RWPE2 (cell line): ENCODE results near the gene AR.

ENCODE experiments used
- ATAC-seq: fragments of 200-7000 bp; cut with Tn5 transposase; 3 replicates; pipeline ENCODE4 v1.9.1; 2021; ENCODE audit warnings: low read depth
- DNase-seq: peaks from one replicate; pipeline ENCODE4 v3.0.0-alpha.2; 2020; ENCODE audit warnings: low spot score
- H3K27ac ChIP-seq: fragments of 450-650 bp; 2 replicates; pipeline ENCODE4 v1.5.1; 2017; ENCODE audit warnings: mild to moderate bottlenecking; ENCODE audit not compliant: poor library complexity, severe bottlenecking
- H3K27me3 ChIP-seq: fragments of 250-450 bp; sonication (Bioruptor Pico); 2 replicates; pipeline ENCODE4 v1.5.1; 2021; ENCODE audit warnings: mild to moderate bottlenecking, moderate library complexity; ENCODE audit not compliant: insufficient read depth, poor library complexity, severe bottlenecking
- H3K36me3 ChIP-seq: fragments of 250-450 bp; sonication (Bioruptor Pico); 2 replicates; pipeline ENCODE4 v1.5.1; 2020; ENCODE audit warnings: low read depth, mild to moderate bottlenecking, moderate library complexity
- H3K4me1 ChIP-seq: fragments of 250-450 bp; sonication (Bioruptor Pico); 2 replicates; pipeline ENCODE4 v1.5.1; 2021; ENCODE audit warnings: mild to moderate bottlenecking, moderate library complexity; ENCODE audit not compliant: insufficient read depth, poor library complexity, severe bottlenecking
- H3K4me3 ChIP-seq: fragments of 250-450 bp; sonication (Bioruptor Pico); 2 replicates; pipeline ENCODE4 v1.5.1; 2021; ENCODE audit warnings: mild to moderate bottlenecking, moderate library complexity; ENCODE audit not compliant: severe bottlenecking
- H3K9me3 ChIP-seq: fragments of 250-450 bp; sonication (Bioruptor Pico); 2 replicates; pipeline ENCODE4 v1.5.1; 2021; ENCODE audit warnings: mild to moderate bottlenecking, moderate library complexity; ENCODE audit not compliant: severe bottlenecking
- TF ChIP-seq, protein P1 (sequence below): fragments of 450-650 bp; IDR thresholded peaks from one replicate; pipeline ENCODE4 v1.5.1; 2017; ENCODE audit warnings: mild to moderate bottlenecking, moderate library complexity; ENCODE audit not compliant: poor library complexity, severe bottlenecking

AR gene

DNA sequence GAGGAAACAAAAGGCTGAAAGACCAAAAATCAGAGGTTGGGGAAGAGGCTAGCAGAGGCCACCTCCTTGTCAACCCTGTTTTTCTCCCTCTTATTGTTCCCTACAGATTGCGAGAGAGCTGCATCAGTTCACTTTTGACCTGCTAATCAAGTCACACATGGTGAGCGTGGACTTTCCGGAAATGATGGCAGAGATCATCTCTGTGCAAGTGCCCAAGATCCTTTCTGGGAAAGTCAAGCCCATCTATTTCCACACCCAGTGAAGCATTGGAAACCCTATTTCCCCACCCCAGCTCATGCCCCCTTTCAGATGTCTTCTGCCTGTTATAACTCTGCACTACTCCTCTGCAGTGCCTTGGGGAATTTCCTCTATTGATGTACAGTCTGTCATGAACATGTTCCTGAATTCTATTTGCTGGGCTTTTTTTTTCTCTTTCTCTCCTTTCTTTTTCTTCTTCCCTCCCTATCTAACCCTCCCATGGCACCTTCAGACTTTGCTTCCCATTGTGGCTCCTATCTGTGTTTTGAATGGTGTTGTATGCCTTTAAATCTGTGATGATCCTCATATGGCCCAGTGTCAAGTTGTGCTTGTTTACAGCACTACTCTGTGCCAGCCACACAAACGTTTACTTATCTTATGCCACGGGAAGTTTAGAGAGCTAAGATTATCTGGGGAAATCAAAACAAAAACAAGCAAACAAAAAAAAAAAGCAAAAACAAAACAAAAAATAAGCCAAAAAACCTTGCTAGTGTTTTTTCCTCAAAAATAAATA is 179.9 kb downstream of the AR start:
- no peak overlapping the region for H3K27ac ChIP-seq
- H3K9me3 ChIP-seq = no peaks in the 10 kb centered on the region
- DNase-seq = no peak
- ATAC-seq = no peak
- no peaks in the 10 kb centered on the region for H3K27me3 ChIP-seq
- no peaks in the 10 kb centered on the region for H3K36me3 ChIP-seq
- no peaks in the 10 kb centered on the region for H3K4me1 ChIP-seq
- TF ChIP-seq, protein P1, sequence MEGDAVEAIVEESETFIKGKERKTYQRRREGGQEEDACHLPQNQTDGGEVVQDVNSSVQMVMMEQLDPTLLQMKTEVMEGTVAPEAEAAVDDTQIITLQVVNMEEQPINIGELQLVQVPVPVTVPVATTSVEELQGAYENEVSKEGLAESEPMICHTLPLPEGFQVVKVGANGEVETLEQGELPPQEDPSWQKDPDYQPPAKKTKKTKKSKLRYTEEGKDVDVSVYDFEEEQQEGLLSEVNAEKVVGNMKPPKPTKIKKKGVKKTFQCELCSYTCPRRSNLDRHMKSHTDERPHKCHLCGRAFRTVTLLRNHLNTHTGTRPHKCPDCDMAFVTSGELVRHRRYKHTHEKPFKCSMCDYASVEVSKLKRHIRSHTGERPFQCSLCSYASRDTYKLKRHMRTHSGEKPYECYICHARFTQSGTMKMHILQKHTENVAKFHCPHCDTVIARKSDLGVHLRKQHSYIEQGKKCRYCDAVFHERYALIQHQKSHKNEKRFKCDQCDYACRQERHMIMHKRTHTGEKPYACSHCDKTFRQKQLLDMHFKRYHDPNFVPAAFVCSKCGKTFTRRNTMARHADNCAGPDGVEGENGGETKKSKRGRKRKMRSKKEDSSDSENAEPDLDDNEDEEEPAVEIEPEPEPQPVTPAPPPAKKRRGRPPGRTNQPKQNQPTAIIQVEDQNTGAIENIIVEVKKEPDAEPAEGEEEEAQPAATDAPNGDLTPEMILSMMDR = no peak
- H3K4me3 ChIP-seq = no peak overlapping the region

- no peaks in the 10 kb centered on the region for H3K4me1 ChIP-seq
- TF ChIP-seq, protein P1 = no peak
- H3K4me3 ChIP-seq = no peak overlapping the region
- H3K9me3 ChIP-seq = no peaks in the 10 kb centered on the region
- no peaks in the 10 kb centered on the region for H3K36me3 ChIP-seq
- ATAC-seq (no peak), DNase-seq (no peak)
- H3K27me3 ChIP-seq = no peaks in the 10 kb centered on the region
- H3K27ac ChIP-seq = no peak overlapping the region
Measured at GRCh38 chrX:67724359-67725110, 180.7 kb downstream of the AR start.

GRCh38 chrX:67725471-67725870 is 181.7 kb downstream of the AR start:
- TF ChIP-seq, protein P1 = no peak
- H3K4me1 ChIP-seq = no peaks in the 10 kb centered on the region

DNA sequence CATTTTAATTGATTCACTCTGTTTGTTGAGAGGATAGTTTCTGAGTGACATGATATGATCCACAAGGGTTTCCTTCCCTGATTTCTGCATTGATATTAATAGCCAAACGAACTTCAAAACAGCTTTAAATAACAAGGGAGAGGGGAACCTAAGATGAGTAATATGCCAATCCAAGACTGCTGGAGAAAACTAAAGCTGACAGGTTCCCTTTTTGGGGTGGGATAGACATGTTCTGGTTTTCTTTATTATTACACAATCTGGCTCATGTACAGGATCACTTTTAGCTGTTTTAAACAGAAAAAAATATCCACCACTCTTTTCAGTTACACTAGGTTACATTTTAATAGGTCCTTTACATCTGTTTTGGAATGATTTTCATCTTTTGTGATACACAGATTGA is 182.2 kb downstream of the AR start:
- Histone ChIP-seq H3K36me3 (no peaks in the 10 kb centered on the region), H3K27me3 (no peaks in the 10 kb centered on the region), H3K27ac (no peak overlapping the region), H3K4me3 (no peak overlapping the region), H3K4me1 (no peaks in the 10 kb centered on the region), H3K9me3 (no peaks in the 10 kb centered on the region)
- ATAC-seq = no peak
- TF ChIP-seq, protein P1 = no peak
- no peak for DNase-seq

More at GRCh38 chrX:67725471-67725870, 181.7 kb downstream of the AR start:
- ATAC-seq (no peak), DNase-seq (no peak)
- Histone ChIP-seq H3K9me3 (no peaks in the 10 kb centered on the region), H3K4me3 (no peak overlapping the region), H3K36me3 (no peaks in the 10 kb centered on the region), H3K27me3 (no peaks in the 10 kb centered on the region), H3K27ac (no peak overlapping the region)
